Retina (tissue), 1 donor: Measurements from ENCODE around the gene UNKL.

ENCODE experiments used
- DNase-seq: peaks from one replicate; pipeline ENCODE4 v3.0.0-alpha.2; 2016

Gene UNKL

GRCh38 chr16:1349351-1349750 lies 65.2 kb downstream of the UNKL start:
- no peak for DNase-seq

- DNase-seq, result no peak
These were observed 65.6 kb downstream of the UNKL start for GRCh38 chr16:1348926-1349325.

GRCh38 chr16:1348441-1348840 lies 66.1 kb downstream of the UNKL start:
- no peak for DNase-seq

DNA sequence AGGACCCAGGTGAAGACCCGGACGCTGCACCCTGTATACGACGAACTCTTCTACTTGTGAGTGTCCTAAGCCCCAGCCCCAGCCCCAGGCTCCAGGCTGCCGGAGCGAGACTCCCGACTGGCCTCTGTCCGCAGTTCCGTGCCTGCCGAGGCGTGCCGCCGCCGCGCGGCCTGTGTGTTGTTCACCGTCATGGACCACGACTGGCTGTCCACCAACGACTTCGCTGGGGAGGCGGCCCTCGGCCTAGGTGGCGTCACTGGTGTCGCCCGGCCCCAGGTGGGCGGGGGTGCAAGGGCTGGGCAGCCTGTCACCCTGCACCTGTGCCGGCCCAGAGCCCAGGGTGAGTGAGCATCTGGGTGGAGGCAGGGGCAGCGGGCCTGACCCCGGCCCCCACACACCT lies 66.5 kb downstream of the UNKL start:
- DNase-seq, result no peak

GRCh38 chr16:1347286-1347855 lies 67.1 kb downstream of the UNKL start:
- DNase-seq, result no peak

DNA sequence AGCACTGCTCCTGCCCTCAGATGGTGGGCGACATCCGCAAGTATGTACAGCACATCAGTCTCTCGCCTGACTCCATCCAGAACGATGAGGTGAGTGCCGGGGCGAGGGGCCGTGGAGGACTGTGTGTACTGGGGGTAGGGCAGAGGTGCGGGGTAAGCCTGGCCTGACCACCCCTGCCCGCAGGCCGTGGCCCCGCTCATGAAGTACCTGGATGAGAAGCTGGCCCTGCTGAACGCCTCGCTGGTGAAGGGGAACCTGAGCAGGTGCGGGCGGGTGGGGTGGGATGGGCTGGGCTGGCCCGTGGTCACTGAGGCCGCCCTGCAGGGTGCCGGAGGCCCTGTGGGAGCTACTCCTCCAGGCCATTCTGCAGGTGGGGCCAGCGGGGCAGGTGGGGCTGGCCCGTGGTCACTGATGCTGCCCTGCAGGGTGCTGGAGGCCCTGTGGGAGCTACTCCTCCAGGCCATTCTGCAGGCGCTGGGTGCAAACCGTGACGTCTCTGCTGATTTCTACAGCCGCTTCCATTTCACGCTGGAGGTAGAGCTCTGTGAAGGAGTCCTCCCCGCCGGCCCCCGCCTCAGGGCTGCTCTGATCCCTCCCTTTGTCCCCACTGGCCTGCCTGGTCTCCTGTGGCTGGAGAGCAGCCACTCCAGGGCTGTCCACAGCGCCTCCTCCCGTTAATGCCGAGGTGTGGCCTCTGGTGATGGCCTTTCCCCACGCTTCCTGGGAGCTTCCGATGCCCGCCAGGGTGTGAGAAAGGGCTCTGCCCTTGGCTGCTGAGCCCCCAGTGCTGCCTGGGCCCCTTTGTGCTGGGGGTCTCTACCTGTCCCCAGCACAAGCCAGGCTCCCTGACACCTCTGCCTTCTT lies 67.8 kb downstream of the UNKL start:
- no peak for DNase-seq

DNA sequence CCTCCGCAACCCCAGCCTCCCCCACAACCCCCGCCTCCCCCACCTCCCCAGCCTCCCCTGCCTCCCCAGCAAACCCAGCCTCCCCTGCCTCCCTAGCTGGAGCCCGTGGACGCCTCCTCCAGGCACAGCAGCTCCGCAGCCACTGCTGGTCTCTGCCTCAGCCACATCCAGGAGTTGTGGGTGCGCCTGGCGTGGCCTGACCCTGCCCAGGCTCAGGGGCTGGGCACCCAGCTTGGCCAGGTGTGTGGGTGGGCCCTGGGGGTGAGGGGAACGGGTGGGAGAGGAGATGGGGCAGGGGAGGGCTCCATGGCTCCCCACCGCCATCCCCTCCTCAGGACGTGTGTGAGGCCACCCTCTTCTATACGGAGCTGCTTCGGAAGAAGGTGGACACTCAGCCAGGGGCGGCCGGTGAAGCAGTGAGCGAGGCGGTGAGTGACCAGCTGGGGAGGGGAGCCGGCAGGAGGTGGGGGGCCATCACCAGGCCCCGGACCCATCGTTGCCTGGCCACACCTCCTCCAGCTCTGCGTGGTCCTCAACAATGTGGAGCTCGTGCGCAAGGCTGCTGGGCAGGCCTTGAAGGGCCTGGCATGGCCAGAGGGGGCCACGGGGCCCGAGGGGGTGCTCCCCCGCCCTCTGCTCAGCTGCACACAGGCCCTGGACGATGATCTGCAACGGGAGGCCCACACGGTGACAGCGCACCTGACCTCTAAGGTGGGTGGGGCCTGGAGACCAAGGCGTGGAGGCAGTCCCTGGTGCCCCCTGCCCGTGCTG lies 68.7 kb downstream of the UNKL start:
- DNase-seq, result no peak

- no peak for DNase-seq
These were observed 69.4 kb downstream of the UNKL start for GRCh38 chr16:1345087-1345486.

DNA sequence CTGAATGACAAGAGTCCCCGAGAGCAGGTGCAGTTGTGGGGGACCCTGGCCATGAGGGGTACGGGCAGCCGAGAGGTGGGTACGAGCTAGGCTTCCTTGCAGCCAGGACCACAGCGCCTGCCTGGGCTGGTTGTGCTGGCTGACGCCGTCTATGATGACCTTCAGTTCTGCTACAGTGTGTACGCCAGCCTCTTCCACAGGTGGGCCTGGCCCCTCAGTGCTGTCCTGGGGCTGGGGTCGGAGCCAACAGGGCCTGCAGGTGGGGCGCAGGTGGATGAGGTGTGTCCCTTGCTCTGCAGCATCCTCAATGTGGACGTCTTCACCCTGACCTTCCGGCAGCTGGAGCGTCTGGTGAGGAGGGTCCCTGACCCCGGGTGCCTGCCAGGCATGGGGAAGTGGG lies 70.0 kb downstream of the UNKL start:
- no peak for DNase-seq

DNA sequence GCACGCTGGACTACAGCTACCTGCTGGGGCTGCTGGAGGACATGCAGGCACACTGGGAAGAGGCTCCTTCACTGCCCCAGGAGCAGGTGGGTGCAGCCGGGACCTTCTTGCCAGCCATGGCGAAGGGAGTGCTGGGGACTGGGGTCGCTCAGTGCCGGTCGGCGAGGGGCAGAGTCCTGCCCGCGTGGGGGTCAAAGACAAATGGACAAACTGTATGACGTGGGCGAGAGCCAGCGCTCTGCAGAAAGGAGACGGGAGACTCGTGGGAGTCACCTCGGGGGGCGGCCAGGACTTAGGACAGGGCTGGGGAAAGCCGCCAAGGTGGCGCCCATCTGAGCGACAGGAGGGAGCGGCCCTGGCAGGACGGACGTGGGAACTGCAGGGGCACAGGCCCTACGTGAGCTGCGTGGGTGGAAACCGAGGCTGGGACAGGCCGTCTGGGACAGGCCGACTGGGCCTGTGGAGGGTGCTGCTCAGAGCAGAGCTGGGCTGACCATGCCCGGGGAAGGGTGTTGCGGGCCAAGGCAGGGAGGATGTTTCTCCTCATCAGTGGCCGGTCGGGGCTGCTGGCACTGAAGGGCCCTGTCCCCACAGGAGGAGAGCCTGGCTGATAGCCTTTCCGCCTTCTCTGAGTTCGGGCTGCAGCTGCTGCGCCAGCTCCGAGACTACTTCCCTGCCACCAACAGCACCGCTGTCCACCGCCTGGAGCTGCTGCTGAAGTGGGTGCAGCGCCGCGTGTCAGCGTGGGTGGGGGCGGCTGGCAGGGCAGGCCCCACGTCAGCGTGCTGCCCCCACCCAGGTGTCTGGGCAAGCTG lies 70.9 kb downstream of the UNKL start:
- DNase-seq, result no peak

- peak; percentile 89 for DNase-seq
These were observed 71.7 kb downstream of the UNKL start for GRCh38 chr16:1342526-1343427.

DNA sequence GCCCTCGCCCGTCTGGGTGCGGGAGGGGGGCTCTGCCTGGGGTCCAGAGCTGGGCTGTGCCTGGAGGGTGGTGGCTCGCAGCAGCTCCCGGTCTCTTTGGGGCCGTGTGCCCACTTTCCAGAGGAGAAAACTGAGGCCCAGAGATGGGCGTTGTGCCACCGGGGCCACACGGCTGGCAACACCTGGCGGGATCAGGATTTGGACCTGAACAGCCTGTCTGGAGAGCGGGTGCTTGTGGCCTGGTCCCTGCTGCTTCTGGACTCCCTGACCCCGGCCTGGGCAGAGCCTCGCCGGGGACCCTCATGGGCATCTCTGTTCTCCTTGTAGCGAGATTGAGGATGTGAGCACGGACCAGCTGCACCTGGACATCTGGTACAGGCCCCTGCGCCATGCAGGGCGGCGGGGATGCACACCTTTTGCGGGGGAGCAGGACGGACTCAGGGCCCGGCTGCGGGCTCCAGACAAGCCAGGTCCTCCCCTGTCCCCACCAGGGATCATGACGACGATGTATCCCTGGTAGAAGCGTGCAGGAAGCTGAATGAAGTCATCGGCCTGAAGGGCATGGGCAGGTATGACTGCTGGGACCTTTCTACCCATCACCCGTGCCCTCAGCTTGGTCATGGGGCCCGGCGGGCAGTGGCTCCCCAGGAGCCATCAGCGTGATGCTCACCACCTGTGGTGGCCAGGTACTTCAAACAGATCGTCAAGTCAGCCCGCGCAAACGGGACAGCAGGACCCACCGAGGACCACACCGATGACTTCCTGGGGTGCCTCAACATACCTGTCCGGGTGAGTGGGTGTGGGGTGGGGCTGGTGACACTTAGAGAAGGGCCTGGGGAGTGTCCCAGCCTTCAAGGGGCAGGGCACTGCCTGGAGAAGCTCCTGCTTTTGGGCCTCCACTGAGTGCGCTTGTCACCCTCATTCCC lies 72.7 kb downstream of the UNKL start:
- no peak for DNase-seq

DNA sequence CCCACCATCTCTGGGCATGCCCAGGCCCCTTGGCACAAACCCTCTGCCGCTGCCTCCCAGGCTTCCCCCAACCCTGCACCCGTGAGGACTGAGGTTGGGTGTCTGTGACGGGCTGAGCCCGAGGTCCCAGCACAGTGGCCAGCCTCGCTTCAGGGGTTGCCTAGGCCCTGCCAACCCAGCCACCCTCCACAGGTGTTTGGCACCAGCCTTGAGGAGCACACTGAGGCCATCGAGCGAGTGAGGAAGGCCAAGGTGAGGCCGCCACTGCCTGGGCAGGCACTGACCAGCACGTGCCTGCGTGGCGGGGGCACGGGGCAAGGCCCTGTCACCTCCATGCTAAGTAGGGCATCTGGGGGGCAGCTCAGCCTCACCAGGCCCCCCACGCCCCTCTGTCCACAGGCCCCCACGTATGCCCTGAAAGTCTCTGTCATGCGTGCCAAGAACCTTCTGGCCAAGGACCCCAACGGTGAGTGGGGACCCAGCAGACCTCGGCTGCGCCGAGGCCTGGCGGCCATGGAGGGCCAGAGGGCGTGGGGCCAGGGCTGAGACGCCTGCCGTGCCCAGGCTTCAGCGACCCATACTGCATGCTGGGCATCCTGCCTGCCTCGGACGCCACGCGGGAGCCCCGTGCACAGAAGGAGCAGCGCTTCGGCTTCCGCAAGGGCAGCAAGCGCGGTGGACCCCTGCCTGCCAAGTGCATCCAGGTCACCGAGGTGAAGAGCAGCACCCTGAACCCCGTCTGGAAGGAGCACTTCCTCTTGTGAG lies 73.6 kb downstream of the UNKL start:
- no peak for DNase-seq

DNA sequence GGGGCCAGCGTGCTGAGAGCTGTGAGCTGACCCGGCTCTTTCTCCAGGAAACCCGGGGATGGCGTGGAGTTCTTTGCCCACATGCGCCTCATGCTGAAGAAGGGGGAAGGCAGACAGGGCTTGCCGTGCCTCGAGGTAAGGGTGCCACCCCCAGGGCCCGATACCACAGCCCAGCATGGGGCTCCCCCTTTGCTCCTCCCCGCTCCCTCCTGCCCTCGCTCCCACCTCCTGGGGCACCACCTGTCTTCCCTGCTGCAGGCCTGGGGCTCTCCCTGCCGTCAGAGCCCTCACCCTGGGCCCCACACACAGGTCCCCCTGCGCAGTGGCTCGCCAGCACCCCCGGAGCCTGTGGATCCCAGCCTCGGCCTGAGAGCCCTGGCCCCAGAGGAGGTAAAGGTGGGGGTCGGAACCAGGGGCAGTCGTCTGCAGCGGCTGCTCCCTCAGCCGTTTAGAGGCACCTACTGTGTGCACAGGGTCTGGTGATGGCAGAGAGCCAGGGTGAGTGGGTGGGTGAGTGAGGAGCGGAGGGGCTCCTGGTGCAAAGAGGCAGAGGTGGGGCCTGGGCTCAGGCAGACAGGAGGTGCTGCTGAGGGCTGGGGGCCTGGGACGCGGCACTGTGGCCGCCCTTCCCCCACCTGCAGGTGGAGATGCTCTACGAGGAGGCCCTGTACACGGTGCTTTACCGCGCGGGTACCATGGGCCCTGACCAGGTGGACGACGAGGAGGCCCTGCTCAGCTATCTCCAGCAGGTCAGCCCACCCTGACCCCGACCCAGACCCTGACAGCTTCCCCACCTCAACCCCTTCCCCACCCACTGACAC lies 75.4 kb downstream of the UNKL start:
- DNase-seq, result no peak

- no peak for DNase-seq
These were observed 76.3 kb downstream of the UNKL start for GRCh38 chr16:1338119-1338730.

- DNase-seq, result peak; percentile 66
These were observed 77.0 kb downstream of the UNKL start for GRCh38 chr16:1337486-1337885.

DNA sequence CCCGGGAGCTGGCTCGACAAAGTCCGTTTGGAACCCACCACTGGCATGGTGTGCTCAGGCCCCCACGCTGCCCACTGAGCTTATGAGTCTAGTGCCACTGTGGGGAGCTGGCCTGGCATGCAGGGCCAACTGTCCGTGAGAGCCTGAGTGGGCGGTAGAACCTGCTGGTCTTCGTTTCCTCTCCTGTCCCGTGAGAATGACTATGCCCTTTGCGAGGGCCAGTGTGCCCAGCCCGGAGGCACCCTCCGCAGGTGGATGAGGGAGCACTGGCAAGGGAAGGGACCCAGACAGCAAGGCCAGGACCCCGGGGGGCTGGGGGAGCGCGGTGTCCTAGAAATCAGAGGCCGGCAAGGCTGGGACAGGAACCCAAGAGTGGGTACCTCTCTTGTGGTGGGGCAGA lies 77.9 kb downstream of the UNKL start:
- no peak for DNase-seq

DNA sequence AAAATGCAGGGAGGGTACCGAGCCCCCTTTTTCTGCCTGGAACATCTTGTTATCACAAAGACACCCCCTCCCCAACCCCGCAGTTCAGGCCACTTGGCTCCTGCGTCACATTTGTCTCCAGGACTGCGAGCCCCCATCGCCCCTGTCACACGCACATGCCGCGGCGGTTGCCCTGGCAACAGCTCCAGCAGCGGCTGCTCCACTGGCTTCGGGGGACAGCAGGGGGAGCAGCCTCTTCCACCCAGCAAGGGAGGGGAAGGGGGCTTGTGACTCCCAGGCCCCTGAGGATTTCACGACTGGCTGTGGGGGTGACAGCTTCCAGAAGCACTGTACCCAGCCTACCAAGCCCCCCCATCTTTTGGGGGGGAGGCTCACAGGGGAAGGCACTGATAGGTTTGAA lies 78.5 kb downstream of the UNKL start:
- peak; percentile 83 for DNase-seq
